CD14-positive monocyte (primary cell): ENCODE measurements around the gene NCL. TPM values are rescaled to one million over a fixed set of nuclear protein-coding genes. Genes with fewer than 3 reads are reported as not detected.

Experiments used
- DNase-seq, 3 donors: peaks; one replicate each; pipeline ENCODE4 v3.0.0-alpha.2; 2011 to 2022
- H2AFZ ChIP-seq: 2 replicates; pipeline ENCODE4 v1.6.0; 2012; ENCODE audit warnings: mild to moderate bottlenecking, low read depth, low read length, inconsistent platforms; ENCODE audit not compliant: insufficient read depth, poor library complexity, severe bottlenecking
- H3K27ac ChIP-seq, 2 donors: 1 replicate in 1 of 2; 2 replicates in 1 of 2; pipeline ENCODE4 v1.5.1; 2012 to 2013; ENCODE audit warnings: low read length in 2 of 2, control low read depth in 1 of 2, inconsistent platforms in 1 of 2, low read depth in 1 of 2, mild to moderate bottlenecking in 1 of 2
- H3K27me3 ChIP-seq, 2 donors: one replicate each; pipeline versions ENCODE4 v1.6.0 to v1.6.1; 2011 to 2013; ENCODE audit warnings: low read length in 2 of 2; ENCODE audit not compliant: control insufficient read depth in 2 of 2, insufficient read depth in 2 of 2
- H3K36me3 ChIP-seq, 2 donors: replicated peaks in 1 of 2; 1 replicate in 1 of 2; 2 replicates in 1 of 2; pipeline versions ENCODE4 v1.5.1 to v1.6.1; 2012 to 2013; ENCODE audit warnings: low read length in 2 of 2, control low read depth in 1 of 2, inconsistent platforms in 1 of 2, mild to moderate bottlenecking in 1 of 2; ENCODE audit not compliant: insufficient read depth in 2 of 2, control insufficient read depth in 1 of 2
- H3K4me1 ChIP-seq, 2 donors: 1 replicate in 1 of 2; 2 replicates in 1 of 2; pipeline versions ENCODE4 v1.5.1 to v1.6.1; 2012 to 2013; ENCODE audit warnings: low read length in 2 of 2, control low read depth in 1 of 2, inconsistent platforms in 1 of 2, mild to moderate bottlenecking in 1 of 2, moderate library complexity in 1 of 2; ENCODE audit not compliant: insufficient read depth in 2 of 2, control insufficient read depth in 1 of 2
- H3K4me2 ChIP-seq: replicated peaks from 2 replicates; pipeline ENCODE3; 2012; ENCODE audit warnings: low read length, moderate library complexity, mild to moderate bottlenecking; ENCODE audit not compliant: poor library complexity, severe bottlenecking; ENCODE audit errors: extremely low read depth
- H3K4me3 ChIP-seq, 3 experiments: fragments of 200-600 bp in 1 of 3; sonication (generic) in 1 of 3; replicated peaks in 1 of 3; 1 replicate in 2 of 3; 2 replicates in 1 of 3; pipeline ENCODE4 v1.5.1; 2011 to 2013; ENCODE audit warnings: low read length in 3 of 3, mild to moderate bottlenecking in 3 of 3, control low read depth in 2 of 3, low read depth in 2 of 3, inconsistent platforms in 1 of 3, moderate library complexity in 1 of 3
- H3K79me2 ChIP-seq: 2 replicates; pipeline ENCODE4 v1.6.0; 2012; ENCODE audit warnings: mild to moderate bottlenecking, control low read depth, inconsistent platforms, low read length, moderate library complexity; ENCODE audit not compliant: insufficient read depth
- H3K9ac ChIP-seq: 2 replicates; pipeline ENCODE4 v1.6.0; 2017; ENCODE audit warnings: low read length, mild to moderate bottlenecking; ENCODE audit not compliant: insufficient read depth, poor library complexity, severe bottlenecking
- H3K9me3 ChIP-seq, 2 donors: replicated peaks in 1 of 2; 1 replicate in 1 of 2; 2 replicates in 1 of 2; pipeline versions ENCODE4 v1.5.1 to v1.6.1; 2012 to 2013; ENCODE audit warnings: low read length in 2 of 2, control low read depth in 1 of 2; ENCODE audit not compliant: control insufficient read depth in 1 of 2, insufficient read depth in 1 of 2
- H4K20me1 ChIP-seq: 2 replicates; pipeline ENCODE4 v1.6.0; 2012; ENCODE audit warnings: mild to moderate bottlenecking, low read length, control low read depth, moderate library complexity; ENCODE audit not compliant: insufficient read depth
- H3K27ac Mint-ChIP-seq, 7 donors: one replicate each; pipeline ENCODE4 v1.8.0; 2020; ENCODE audit warnings: mild to moderate bottlenecking in 7 of 7, mixed read lengths in 7 of 7, moderate library complexity in 6 of 7, inconsistent platforms in 2 of 7
- H3K27me3 Mint-ChIP-seq, 3 donors: one replicate each; pipeline ENCODE4 v1.8.0; 2021 to 2022; ENCODE audit warnings: low read depth in 3 of 3, mild to moderate bottlenecking in 3 of 3, mixed read lengths in 3 of 3, moderate library complexity in 3 of 3, inconsistent platforms in 1 of 3
- H3K36me3 Mint-ChIP-seq, 2 donors: one replicate each; pipeline ENCODE4 v1.8.0; 2020; ENCODE audit warnings: mixed read lengths in 2 of 2, inconsistent platforms in 1 of 2, mild to moderate bottlenecking in 1 of 2
- H3K4me1 Mint-ChIP-seq: one replicate; pipeline ENCODE4 v1.8.0; 2020; ENCODE audit warnings: mild to moderate bottlenecking, mixed read lengths
- H3K4me3 Mint-ChIP-seq, 2 donors: one replicate each; pipeline ENCODE4 v1.8.0; 2020; ENCODE audit warnings: mild to moderate bottlenecking in 2 of 2, mixed read lengths in 2 of 2, moderate library complexity in 1 of 2
- H3K9me3 Mint-ChIP-seq, 7 donors: one replicate each; pipeline ENCODE4 v1.8.0; 2020 to 2022; ENCODE audit warnings: mixed read lengths in 7 of 7, mild to moderate bottlenecking in 6 of 7, moderate library complexity in 6 of 7, inconsistent platforms in 2 of 7
- WGBS: methylation state at CpG from one replicate; pipeline ENCODE4 v1.1.5; 2013; ENCODE audit warnings: missing lambda C conversion rate; ENCODE audit not compliant: insufficient coverage; 5-methylcytosine and 5-hydroxymethylcytosine counted together
- intact Hi-C, 2 donors: fragments of 100-400 bp; cut with micrococcal nuclease; formaldehyde crosslinking; loops; one replicate each; pipeline versions ENCODE4 v1.15.0 to v1.15.1; 2023
- polyA plus RNA-seq, 3 donors: library from polyadenylated mRNA; depleted of rRNA in 1 of 3; unstranded in 2 of 3; stranded (reverse) in 1 of 3; fragments of 300-500 nt in 2 of 3; fragments of >200 nt in 1 of 3; fragmentation: Illumina TruSeq in 2 of 3; gene quantifications; 1 replicate in 2 of 3; 2 replicates in 1 of 3; pipeline ENCODE4 v1.2.3, GENCODE V29; 2012 to 2021
- TF ChIP-seq, protein P1 (sequence below): fragments of 200-600 bp; IDR thresholded peaks from one replicate; pipeline ENCODE4 v1.8.0; 2022; ENCODE audit warnings: antibody characterized with exemption, mild to moderate bottlenecking

NCL gene
- polyA plus RNA-seq, 3 donors: 26.2 to 143 (median 106) TPM

- Mint-ChIP-seq H3K9me3 (no peaks in the 10 kb centered on the region), H3K4me3 (peak overlapping the region; percentile 89 to 94), H3K27ac (peak overlapping the region; percentile 72 to 87 (median 81)), H3K4me1 (peaks cover 16% of the 10 kb centered on the region), H3K36me3 (peaks cover 0 to 11% of the 10 kb centered on the region in 2 donors), H3K27me3 (peaks cover 2 to 5% (median 3%) of the 10 kb centered on the region in 3 donors)
- H4K20me1 ChIP-seq: no peaks in the 10 kb centered on the region
- peaks cover 4% of the 10 kb centered on the region for H3K79me2 ChIP-seq
- 34% methylated on average over 54 of the region's 65 CpGs for WGBS
- H3K27me3 ChIP-seq: no peaks in the 10 kb centered on the region
- DNase-seq: peak; percentile 10 to 27 (median 18)
- H2AFZ ChIP-seq: peak overlapping the region; percentile 96
- intact Hi-C loops: no loop called here
- H3K4me1 ChIP-seq: peaks cover 11 to 21% of the 10 kb centered on the region in 2 donors
- H3K4me2 ChIP-seq: peak overlapping the region; percentile 92
- peak overlapping the region; percentile 55 to 83 (median 77) for H3K4me3 ChIP-seq
- H3K36me3 ChIP-seq: no peaks in the 10 kb centered on the region
- no peaks in the 10 kb centered on the region for H3K9me3 ChIP-seq
- TF ChIP-seq, protein P1, sequence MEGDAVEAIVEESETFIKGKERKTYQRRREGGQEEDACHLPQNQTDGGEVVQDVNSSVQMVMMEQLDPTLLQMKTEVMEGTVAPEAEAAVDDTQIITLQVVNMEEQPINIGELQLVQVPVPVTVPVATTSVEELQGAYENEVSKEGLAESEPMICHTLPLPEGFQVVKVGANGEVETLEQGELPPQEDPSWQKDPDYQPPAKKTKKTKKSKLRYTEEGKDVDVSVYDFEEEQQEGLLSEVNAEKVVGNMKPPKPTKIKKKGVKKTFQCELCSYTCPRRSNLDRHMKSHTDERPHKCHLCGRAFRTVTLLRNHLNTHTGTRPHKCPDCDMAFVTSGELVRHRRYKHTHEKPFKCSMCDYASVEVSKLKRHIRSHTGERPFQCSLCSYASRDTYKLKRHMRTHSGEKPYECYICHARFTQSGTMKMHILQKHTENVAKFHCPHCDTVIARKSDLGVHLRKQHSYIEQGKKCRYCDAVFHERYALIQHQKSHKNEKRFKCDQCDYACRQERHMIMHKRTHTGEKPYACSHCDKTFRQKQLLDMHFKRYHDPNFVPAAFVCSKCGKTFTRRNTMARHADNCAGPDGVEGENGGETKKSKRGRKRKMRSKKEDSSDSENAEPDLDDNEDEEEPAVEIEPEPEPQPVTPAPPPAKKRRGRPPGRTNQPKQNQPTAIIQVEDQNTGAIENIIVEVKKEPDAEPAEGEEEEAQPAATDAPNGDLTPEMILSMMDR: no peak
- H3K9ac ChIP-seq: peak overlapping the region; percentile 73
- H3K27ac ChIP-seq: peak overlapping the region; percentile 75 to 79
Measured at GRCh38 chr2:231483398-231484329, 19.4 kb upstream of the NCL start.

DNA sequence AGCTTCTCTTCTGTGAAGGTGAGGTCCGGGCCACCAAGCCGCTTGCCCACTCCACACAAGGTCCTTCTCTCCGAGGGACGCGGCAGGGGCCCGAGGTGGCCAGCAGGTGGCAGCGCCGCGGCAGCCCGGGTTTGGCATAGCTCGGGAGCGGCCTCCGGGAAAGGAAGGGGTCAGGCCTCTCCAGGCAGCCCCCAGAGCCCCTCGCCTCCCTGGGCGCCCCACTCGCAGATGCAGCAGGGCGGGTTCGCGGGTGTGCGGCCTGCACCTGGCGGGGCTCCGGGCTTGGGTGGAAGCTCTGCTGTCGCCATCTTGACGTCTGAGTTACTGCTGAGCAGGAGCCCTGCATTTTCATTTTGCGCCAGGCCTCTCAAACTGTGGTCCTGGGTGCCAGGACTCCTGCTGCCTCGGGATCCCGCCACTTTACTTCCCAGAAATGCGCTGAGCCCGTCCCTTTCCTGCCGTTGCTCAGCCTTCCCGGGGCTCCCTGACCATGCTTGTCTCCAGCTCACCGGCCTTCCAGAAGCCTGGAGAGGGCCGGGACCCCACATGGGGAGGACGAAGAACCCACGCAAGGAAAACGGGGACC, 18.6 kb upstream of the NCL start:
- no peaks in the 10 kb centered on the region for H4K20me1 ChIP-seq
- WGBS: 11% methylated on average over 34 of the region's 36 CpGs
- peaks cover 11 to 21% of the 10 kb centered on the region in 2 donors for H3K4me1 ChIP-seq
- H3K9ac ChIP-seq: peak overlapping the region; percentile 73
- H3K4me1 Mint-ChIP-seq: peaks cover 16% of the 10 kb centered on the region
- no peaks in the 10 kb centered on the region for H3K27me3 ChIP-seq
- H3K4me3 Mint-ChIP-seq: peak overlapping the region; percentile 89 to 94
- no peaks in the 10 kb centered on the region for H3K36me3 ChIP-seq
- intact Hi-C loops: no loop called here
- H3K4me2 ChIP-seq: peak overlapping the region; percentile 92
- peaks cover 0 to 11% of the 10 kb centered on the region in 2 donors for H3K36me3 Mint-ChIP-seq
- H3K9me3 Mint-ChIP-seq: no peaks in the 10 kb centered on the region
- H3K79me2 ChIP-seq: peaks cover 4% of the 10 kb centered on the region
- H3K27me3 Mint-ChIP-seq: peaks cover 0 to 2% (median 2%) of the 10 kb centered on the region in 3 donors
- peak overlapping the region; percentile 75 to 79 for H3K27ac ChIP-seq
- DNase-seq: peak; percentile 45 to 66 (median 64)
- TF ChIP-seq, protein P1: peak; percentile 94
- peak overlapping the region; percentile 72 to 87 (median 81) for H3K27ac Mint-ChIP-seq
- peak overlapping the region; percentile 55 to 83 (median 77) for H3K4me3 ChIP-seq
- no peaks in the 10 kb centered on the region for H3K9me3 ChIP-seq
- peak overlapping the region; percentile 96 for H2AFZ ChIP-seq
